Activated CD8-positive, alpha-beta memory T cell treated with anti-CD3 and anti-CD28 coated beads, Interleukin-2, amount 50 U/mL, for 4 hours (primary cell): ENCODE data around the gene HAPLN2.
"Not testable (repeated sequence)": the region's sequence is repeated elsewhere in the genome, so short reads cannot be mapped to it uniquely, and the experiment has no call there.

Experiments used
- DNase-seq: peaks from one replicate; pipeline ENCODE4 v3.0.0-alpha.2; 2020

The HAPLN2 gene

DNA sequence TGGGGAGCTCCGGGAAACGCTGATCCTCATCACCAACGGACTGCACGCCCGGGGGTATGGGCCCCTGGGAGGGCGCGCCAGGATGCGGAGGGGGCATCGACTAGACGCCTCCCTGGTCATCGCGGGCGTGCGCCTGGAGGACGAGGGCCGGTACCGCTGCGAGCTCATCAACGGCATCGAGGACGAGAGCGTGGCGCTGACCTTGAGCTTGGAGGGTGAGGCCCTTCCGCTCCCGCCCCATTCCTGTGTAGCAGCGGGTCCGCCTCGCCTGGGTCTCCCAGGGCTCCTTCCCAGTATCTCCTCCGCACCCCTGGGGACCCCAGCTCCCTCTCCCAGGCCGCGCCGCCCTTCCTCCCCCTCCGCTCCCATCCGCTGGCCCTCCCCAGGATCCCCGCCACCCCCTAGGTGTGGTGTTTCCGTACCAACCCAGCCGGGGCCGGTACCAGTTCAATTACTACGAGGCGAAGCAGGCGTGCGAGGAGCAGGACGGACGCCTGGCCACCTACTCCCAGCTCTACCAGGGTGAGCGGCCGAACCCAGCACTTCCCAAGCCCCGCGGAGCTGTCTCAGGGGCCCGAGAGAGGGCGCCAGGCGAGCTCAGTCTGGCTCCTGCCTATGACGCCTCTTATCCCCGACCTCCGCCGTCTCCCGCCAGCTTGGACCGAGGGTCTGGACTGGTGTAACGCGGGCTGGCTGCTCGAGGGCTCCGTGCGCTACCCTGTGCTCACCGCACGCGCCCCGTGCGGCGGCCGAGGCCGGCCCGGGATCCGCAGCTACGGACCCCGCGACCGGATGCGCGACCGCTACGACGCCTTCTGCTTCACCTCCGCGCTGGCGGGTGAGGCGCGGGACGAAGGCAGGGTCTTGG, 5.0 kb downstream of the HAPLN2 start:
- peak; percentile 52 for DNase-seq

DNA sequence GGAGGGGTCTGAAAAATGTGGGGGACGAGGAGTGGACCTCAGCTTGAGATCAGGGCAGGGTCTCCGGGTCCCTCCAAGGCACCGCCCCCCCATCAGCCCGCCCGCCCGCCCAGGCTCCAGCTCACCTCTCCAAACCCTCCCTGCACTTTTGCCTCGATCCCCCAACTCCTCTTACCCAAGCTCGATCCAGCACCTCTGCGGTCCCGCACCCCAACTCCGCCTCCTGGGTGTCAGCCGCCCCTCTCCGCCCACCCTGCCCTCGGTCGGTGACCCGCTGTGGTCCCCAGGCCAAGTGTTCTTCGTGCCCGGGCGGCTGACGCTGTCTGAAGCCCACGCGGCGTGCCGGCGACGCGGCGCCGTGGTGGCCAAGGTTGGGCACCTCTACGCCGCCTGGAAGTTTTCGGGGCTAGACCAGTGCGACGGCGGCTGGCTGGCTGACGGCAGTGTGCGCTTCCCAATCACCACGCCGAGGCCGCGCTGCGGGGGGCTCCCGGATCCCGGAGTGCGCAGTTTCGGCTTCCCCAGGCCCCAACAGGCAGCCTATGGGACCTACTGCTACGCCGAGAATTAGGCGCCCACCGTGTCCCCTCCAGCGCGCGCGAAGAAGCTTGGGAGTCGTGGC, 5.7 kb downstream of the HAPLN2 start:
- no peak for DNase-seq

DNA sequence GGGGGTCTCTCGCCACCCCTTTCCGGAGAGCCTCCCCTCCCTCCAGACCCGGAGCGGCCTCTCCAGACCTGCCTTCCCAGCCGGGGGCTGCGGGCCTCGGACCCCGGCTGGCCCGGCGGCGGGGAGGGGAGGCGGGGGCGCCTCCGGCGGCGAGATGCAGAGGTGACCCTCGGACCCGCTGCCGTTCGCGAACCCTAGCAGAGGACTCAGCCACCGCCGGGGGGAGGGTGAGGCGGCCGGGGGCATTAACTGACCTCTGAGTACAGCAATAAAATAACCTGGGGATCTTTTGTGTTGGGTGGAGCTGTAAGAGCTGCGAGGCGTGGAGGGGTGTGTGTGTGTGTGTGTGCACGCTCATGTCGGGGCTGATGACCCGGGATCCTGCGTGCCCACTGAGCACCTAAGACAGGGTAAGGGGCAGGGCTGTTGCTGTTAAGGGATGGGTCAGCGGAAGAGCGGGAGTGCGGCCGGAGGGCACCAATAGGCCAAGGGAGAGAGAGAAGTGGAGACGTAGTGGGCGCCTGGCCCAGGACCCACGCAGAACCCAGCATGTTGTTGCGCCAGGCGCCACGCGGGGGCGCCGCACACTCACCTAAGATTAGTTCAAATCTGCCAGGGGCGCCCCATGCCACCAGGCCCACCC, 6.3 kb downstream of the HAPLN2 start:
- peak; percentile 77 for DNase-seq

DNA sequence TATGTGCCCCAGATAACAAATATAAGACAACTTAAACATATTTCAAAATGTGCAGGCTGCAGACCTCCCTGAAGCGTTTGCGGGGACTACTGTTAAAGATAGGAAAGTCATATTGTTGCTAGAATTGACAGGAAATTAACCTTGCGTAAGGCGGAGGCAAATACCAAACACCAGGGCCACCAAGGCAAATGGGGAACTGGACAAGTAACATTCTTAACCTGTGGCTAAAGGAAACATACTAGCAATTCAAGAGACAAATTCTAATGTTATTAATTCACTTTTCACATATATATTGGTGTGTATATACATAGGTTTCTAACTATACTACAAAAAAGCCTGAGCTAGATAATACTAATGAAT, 6.8 kb downstream of the HAPLN2 start:
- DNase-seq, result no peak

DNA sequence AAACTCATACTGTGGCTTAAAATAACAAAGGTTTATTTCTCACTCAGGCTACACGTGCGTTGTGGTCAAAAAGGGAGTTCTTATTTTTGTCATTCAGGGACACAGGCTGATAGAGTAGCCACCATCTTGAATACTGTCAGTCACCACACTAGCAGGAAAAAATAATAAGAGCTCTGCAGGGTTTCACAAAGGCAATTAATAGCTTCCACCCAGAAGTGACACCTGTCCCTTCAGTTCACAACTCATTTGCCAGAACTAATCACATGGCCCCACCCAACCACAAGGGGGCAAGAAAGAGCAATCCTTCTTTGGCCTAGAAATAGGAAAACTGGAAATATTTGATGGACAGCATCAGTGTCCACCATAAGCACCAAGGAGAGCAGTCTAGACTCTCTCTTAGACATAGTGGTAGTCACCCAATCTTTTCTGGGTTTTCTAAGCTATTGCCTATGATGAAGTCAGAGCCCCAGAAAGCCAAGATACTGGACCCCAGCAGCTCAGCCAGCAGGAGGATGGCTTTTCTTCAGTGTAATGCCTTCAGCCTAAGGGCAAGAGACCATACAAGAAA, 8.2 kb downstream of the HAPLN2 start:
- peak; percentile 39 for DNase-seq

DNA sequence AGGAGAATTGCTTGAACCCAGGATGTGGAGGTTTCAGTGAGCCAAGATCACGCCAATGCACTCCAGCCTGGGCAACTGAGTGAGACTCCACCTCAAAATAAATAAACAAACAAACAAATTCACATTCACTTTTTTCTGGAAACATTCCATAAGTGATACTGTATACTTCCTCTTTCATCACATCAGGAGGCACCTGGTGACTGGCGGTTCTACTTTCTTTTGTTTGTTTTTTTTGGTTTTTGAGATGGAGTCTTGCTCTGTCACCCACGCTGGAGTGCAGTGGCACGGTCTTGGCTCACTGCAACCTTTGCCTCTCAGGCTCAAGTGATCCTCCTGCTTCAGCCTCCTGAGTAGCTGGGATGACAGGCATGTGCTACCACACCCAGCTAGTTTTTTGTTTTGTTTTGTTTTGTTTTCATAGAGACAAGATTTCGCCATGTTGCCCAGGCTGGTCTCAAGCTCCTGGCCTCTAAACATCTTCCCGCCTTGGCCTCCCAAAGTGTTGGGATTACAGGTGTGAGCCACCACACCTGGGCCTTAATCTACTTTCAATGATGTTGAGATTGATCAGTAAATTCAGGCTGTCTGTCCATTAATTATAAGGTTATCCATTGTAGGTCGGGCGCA, 10.7 kb downstream of the HAPLN2 start:
- no peak for DNase-seq

DNA sequence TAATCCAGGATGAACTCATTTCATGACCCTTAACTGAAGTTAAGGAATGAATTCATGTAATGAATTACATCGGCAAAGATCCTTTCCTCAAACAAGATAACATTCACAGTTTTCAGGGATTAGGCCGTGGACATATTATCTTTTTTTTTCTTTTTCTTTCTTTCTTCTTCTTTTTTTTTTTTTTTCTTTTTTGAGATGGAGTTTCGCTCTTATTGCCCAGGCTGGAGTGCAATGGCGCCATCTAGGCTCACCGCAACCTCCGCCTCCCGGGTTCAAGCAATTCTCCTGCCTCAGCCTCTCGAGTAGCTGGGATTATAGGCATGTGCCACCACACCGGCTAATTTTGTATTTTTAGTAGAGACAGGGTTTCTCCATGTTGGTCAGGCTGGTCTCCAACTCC, 11.9 kb downstream of the HAPLN2 start:
- not testable (repeated sequence) for DNase-seq

DNA sequence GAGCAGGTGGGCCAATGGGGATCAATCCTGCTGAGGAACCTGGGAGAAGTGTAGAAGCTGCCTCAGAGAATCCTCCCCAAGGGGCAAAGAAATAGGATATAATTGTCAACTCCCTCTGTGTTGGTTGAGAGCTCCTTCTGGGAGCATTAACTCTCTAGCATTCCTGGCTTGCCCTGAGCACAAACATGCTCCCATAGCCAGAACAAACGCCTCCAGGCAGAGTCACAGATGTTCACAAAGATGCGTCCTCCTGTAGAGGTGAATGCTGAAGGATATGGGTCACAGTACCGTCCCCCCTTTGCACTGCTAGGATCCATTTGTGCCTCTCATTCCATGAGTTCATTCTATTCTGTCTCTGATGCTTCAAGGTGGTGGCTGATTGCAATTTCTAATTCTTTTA, 13.1 kb downstream of the HAPLN2 start:
- DNase-seq, result no peak

DNA sequence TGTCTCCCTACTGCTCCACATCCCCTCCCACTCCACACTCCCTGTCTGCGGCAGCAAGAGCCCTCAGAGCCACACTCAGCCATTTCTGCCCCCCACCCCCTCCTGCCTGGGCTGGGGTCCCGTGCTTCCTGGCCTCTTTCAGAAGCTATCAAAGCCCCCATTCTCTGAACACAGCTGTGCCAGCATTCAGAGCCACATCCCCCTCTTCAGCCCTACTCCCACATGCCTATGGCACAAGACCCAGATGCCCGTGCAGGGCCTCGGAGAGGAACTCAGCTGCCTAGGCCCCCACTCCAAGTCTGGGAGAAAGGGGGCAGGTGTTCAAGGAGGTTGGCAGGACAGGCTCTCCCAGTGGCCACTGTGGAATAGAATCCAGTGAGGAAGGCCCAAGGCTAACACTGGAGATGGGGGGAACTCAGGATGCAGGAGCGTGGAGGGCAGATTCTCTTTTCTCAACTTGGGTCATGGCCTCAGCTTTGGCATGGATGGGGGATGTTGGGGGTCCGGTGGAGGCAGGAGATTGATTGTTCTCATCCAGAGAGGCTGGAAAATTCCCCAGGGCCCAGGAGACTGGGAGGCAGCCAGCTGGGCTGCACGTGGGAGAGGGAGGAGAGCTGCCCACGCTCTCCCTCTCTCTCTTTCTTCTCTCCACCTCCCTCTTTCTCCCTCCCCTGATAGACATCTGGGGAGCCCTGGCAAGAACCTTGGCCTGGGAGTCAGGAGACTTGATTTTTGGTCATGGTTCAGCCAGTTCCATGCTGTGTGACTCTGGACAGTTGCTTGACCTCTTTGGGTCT, 19.2 kb downstream of the HAPLN2 start:
- DNase-seq, result no peak

DNA sequence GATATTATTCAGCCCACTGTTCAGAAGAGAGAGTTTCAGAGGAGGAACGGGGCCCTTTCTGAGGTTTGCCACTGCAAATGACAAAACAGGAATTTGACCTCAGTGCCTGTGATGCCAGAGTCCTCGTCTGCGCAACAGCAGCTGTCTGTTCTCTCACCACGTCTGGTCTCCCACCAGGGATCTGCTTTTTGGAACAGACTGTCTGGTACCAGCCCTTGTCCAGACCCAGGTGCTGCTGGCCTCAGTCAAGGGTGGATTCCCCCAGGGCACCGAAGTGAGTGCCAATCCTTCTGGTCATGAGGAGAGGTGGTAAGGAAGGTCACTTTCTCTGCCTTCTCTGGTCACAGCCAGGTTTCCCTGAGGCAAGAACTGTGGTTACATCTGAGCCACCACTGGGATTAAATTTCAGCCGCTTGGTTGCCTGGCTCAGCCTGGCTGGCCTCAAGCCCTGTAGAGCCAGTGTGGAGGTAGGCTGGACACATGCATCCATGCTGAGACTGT, 20.4 kb downstream of the HAPLN2 start:
- DNase-seq, result no peak

DNA sequence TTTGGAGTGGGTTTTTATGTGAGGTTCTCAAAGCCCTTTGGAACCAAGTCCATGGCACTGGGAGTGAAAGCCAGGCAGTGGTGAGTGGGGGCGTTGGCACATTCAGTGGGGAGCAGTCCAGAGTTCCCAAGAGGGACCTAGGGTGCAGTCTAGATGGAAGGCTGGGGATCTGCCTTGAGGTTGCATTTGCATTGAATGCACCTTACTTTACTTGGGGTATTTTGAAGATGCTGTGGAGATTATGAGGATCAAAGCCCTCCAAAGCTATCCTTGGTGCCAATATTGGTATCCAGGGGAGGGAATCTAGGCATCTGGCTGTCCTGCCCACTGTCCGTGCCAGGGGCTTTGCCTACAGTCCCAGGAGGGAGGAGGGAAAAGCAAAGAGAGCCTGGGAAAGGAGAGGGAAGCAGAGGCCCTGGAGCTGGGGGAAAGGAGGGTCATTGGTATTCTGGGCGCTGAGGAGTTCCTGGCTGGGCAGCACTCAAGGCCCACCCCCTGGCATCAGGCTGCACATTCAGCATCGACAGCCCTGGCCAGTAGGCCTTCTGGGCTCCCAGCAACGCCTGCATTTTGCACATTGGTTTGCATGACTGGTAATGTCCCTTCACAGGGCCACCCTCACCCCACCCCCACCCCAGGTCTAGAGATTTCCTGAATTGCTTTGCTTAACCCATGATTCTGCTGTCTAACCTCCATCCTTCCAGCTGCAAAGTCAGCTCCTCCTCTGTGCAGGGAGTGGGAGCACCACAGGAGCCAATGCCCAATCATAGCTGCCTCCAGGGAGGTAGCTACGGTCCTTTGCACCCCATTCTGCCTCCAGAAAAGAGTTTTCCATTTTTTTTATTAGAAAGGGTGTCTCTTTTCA, 21.9 kb downstream of the HAPLN2 start:
- no peak for DNase-seq

DNA sequence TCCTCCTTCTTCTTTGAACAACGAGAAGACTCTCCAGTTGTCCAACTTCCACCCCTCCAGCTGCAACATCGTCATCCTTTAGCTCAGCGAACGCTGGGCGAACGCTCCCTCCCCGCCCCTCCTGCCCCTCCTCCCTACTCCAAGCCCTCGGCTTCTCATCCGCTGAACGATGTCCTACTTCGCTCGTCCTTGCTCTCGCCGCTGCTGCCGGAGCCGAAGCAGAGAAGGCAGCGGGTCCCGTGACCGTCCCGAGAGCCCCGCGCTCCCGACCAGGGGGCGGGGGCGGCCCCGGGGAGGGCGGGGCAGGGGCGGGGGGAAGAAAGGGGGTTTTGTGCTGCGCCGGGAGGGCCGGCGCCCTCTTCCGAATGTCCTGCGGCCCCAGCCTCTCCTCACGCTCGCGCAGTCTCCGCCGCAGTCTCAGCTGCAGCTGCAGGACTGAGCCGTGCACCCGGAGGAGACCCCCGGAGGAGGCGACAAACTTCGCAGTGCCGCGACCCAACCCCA, 22.6 kb downstream of the HAPLN2 start, which contains the start of gene BCAN:
Gene BCAN (plus strand): TSS at position 357 of the 504 bp plus-strand sequence. CDS start 3,938 bp downstream, outside the sequence.
- DNase-seq, result no peak

DNA sequence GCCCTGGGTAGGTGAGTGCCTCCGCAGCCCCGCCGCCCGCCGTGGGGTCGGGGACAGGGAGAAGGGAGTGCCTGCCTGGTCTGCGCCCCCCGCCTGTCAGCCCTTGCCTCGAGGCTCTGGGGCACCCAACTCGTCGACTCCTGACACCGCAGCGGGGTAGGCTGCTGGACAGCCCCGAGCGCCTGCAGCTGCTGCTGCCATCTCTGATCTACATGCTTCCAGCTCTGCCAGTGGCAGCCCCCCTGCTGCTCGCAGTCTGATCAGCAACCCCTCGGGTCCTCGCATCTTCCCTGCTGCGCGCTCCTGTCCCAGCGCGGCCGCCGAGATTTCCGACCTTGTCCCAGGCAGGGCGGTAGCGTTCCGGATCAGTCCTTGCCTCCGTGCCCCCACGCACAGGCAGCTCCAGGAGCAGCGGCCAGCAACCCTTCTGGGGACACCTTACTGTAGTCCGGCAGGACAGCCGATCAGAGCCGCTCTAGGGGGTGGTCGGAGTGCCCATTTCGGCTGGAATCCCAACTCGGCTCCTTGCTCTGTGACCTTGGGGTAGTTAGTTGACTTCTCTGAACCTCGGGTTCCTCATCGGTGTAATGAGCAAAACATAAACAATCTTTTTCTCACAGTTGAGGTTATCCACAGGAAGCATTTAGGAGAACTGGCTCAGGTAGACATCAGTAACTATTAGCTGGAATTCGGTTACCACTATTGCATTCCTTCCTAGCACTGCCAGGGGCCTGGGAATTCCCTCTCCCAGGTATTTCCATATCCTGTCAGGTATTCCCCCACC, 23.2 kb downstream of the HAPLN2 start:
- no peak for DNase-seq

DNA sequence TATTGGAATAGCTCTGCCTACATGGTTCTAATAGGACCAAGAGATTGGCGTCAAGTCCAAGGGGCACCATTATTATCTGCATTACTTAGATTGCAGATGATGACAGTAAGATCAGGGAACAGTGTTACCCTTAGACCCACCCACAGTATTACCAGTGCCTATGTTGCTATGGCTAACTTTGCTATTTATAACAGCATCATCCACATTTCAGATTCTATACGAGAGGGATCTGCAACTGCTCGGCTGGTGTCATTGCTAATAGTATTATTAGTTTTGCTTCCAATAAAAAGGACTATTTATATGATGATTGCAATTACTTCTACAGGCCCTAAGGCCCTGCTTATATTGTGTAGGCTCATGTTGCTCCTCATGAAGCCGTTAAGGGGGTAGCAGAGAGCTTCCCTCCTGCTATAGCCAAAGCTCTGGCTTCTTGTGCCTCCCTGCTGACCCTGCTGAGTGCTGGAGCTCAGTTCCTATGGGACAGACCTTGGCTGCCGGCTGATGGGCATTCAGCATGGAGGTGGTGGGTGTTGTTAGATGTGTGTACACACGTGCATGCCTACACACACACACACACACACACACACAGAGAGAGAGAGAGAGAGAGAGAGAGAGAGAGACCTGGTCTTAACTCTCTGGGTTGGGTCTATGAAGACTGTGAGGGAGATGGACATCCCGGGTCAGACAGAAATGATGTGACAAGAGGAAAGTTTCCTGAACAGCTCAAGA, 24.0 kb downstream of the HAPLN2 start:
- no peak for DNase-seq

DNA sequence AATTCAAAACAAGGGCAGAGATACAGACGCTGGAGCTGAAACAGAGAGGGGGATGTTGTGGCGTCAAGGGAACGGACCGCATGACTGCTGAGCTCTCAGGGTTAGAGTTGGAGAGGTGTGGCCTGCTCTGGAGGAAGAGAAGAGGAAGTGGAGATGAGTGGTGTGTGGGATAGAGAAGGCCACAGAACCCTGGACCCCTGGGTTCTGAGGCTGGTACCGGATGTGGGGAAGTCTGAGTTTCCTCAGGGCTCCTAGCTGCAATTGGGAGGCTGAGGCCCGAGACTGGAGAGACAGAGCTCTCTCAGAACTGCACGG, 24.5 kb downstream of the HAPLN2 start:
- no peak for DNase-seq

DNA sequence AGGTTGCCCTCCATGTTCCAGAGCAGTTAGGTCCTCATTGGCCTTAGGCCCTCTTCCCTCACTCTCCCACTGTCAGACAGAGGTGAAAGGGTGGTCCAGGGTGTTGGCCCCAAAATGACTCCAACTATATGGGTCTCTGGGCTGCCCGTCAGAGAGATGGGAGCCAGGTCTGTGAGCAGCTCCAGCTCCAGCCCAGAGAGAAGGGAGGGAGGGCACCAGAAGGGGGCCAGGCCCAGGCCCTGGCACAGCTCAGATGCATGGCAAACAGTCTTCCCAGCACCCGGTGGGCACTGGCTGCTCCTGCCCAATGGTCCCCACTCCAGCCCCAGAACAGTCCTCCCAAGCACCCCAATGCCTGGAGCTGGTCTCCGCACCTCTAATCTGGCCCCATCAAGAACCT, 24.9 kb downstream of the HAPLN2 start:
- DNase-seq, result no peak

DNA sequence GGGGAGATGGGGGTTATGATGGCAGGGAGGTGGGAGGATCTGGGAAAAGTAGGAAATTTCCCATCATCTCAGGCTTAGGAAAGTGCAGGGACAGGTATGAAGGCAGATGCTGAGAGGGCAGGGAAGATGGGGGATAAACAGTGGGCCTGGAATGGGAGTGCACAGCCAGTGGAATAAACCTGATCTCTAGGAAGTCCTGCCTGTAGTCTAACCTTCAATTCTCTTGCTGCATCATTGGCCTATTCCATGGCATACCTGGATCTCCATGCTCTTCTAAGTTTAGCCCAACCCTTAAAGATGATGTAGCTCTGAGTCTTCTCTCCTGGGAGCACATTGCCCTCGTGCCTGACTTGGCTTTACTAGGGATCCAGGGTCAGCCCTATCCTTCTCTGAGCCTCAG, 25.4 kb downstream of the HAPLN2 start:
- DNase-seq, result no peak

DNA sequence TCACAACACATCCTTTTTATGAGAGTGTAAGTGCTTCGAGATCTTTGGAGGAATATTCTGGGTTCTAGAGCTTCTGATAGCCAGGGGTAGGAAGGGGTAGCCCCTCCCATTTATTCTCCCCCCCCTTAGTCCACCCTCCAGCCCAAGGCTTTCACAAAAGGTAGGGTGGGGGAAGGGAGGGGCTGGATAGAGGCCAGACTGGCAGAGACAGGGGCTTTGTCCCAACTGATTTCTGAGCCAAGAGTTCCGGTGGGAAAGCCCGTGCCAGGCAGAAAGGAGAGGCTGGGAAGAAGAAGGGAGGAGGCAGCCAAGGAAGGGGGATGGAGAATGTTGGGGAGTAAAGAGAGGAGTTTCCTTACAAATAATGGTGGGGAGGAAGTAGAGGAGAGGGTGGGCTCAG, 25.8 kb downstream of the HAPLN2 start:
- no peak for DNase-seq

DNA sequence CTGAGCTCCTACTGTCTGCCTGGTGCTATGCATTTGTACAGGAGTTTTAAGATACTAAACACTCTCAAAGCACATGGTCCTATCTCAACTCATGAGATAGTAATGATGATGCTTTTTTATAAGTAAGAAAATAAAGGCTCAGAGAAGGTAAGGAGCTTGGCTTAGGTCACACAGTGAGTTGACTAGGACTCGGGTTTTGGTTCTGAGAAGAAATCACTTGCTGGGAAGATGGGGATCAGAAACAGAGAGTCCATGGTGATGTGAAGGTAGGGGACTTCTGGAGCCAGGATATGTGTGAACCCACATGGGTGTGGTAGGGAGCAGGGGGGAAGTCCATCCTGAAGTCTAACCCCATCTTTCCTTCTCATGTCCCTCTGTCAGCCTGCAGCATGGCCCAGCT, 26.5 kb downstream of the HAPLN2 start:
- DNase-seq, result no peak
